ENCODE measurements around the gene ACHE.

- TF ChIP-seq CTCF (IDR thresholded peaks at IDR 0.05) = no peak
- TF ChIP-seq POLR2A (IDR thresholded peaks at IDR 0.05) = no peak
- peak in 1 of 3 donors; percentile 6 for TF ChIP-seq POLR2AphosphoS5 (IDR thresholded peaks at IDR 0.05)
Observed at GRCh38 chr7:100888988-100889750, 6.5 kb downstream of the ACHE start, which contains the start of gene UFSP1.

All from breast epithelium (tissue), 3 donors.